NB4 (cell line): Measurements from ENCODE around the gene KAZN.

ENCODE experiments used
- MYC ChIP-seq: IDR thresholded peaks from 2 replicates; pipeline ENCODE4 v1.6.1; 2011; ENCODE audit warnings: low read depth, low read length
- POLR2A ChIP-seq: IDR thresholded peaks from 2 replicates; pipeline ENCODE4 v1.6.1; 2011; ENCODE audit warnings: mild to moderate bottlenecking; ENCODE audit not compliant: insufficient read length; ENCODE audit errors: extremely low read depth
- TF ChIP-seq, protein P1 (sequence below): IDR thresholded peaks from one replicate; pipeline ENCODE4 v1.5.1; 2012; ENCODE audit warnings: low read depth, low read length
- TF ChIP-seq, protein P2 (sequence below): IDR thresholded peaks from 2 replicates; pipeline ENCODE4 v1.6.1; 2011; ENCODE audit warnings: low read depth, low read length

DNA sequence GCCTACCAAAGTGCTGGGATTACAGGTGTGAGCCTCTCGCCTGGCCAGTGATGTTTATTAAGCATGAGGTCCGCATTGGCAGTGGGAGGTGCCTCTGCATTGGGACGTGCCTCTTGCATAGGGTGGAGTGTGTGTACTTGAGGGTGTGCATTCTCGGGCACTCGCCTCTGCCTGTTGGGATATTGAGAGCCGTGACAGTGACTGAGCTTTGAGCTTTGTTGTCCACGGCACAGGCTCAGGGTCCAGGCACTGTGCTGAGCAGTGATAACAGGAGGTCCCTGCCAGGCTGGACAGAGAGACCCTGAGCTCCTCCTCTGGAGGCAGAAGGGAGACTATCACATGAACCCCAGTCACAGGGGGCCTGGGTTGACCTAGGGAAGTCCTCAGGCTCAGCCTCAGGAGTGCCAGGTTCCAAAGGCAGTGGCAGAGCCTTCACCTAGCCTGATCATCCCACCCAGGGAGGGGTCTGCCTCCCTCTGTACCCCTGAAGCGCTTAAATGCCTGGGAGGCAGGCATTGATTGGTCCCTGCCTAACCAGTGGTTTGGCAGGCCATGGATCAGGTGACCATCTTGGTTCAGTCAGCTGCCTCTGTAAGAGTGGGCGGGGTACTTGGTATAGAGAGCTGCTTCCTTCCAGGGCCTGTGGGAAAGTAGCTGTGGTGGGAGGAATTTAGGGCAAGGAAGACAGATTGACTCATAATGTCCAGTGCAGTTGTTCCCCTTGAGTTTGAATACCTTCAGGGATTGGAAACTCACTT, 341.2 kb downstream of the KAZN start:
- TF ChIP-seq POLR2A (no peak), MYC (no peak)
- TF ChIP-seq, protein P1, sequence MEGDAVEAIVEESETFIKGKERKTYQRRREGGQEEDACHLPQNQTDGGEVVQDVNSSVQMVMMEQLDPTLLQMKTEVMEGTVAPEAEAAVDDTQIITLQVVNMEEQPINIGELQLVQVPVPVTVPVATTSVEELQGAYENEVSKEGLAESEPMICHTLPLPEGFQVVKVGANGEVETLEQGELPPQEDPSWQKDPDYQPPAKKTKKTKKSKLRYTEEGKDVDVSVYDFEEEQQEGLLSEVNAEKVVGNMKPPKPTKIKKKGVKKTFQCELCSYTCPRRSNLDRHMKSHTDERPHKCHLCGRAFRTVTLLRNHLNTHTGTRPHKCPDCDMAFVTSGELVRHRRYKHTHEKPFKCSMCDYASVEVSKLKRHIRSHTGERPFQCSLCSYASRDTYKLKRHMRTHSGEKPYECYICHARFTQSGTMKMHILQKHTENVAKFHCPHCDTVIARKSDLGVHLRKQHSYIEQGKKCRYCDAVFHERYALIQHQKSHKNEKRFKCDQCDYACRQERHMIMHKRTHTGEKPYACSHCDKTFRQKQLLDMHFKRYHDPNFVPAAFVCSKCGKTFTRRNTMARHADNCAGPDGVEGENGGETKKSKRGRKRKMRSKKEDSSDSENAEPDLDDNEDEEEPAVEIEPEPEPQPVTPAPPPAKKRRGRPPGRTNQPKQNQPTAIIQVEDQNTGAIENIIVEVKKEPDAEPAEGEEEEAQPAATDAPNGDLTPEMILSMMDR, result no peak
- TF ChIP-seq, protein P2, sequence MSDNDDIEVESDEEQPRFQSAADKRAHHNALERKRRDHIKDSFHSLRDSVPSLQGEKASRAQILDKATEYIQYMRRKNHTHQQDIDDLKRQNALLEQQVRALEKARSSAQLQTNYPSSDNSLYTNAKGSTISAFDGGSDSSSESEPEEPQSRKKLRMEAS, result no peak
